HG03095 (cell line): Measurements from ENCODE around the gene OAS2.
A peak's percentile ranks its signal among the peaks of the same experiment; 100 is the strongest.

Experiments used
- ATAC-seq: cut with Tn5 transposase; IDR thresholded peaks from one replicate; pipeline ENCODE4 v1.9.1; 2021; ENCODE audit warnings: moderate library complexity; ENCODE audit not compliant: unreplicated experiment

Gene OAS2, protein sequence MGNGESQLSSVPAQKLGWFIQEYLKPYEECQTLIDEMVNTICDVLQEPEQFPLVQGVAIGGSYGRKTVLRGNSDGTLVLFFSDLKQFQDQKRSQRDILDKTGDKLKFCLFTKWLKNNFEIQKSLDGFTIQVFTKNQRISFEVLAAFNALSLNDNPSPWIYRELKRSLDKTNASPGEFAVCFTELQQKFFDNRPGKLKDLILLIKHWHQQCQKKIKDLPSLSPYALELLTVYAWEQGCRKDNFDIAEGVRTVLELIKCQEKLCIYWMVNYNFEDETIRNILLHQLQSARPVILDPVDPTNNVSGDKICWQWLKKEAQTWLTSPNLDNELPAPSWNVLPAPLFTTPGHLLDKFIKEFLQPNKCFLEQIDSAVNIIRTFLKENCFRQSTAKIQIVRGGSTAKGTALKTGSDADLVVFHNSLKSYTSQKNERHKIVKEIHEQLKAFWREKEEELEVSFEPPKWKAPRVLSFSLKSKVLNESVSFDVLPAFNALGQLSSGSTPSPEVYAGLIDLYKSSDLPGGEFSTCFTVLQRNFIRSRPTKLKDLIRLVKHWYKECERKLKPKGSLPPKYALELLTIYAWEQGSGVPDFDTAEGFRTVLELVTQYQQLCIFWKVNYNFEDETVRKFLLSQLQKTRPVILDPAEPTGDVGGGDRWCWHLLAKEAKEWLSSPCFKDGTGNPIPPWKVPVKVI

DNA sequence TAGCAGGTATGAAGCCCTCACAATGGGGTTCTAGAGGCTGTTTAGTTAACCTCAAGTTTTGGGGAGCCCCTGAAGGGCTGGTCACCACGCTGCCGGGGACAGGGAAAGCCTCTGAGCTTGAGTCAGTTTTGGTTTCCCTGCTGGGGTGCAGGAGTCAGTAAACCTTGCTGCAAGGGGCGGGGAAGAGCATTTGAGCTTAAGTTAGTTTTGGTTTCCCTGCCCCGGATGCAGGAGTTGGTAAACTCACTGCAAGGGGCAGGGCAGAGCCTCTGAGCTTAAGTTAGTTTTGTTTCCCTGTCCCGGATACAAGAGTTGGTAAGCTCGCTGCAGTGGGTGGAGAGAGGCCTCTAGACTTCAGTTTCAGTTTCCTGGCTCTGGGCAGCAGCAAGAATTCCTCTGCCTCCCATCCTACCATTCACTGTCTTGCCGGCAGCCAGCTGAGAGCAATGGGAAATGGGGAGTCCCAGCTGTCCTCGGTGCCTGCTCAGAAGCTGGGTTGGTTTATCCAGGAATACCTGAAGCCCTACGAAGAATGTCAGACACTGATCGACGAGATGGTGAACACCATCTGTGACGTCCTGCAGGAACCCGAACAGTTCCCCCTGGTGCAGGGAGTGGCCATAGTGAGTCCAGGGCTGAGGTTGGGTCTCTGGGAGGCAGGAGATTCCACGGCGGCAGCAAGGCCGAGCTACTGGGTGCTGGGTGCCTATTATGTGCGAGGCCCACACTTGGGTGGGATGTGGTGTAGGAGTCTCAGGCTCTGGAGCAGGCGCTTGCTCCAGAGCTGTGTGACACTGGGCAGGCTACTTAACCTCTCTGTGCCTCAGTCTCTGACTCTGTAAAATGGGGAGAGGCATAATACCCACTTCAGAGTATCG lies at the start of gene OAS2:
OAS2 (plus strand) TSS at position 357 of the 878 bp plus-strand sequence; CDS start at position 447, 90 bp downstream.
- peak; percentile 84 for ATAC-seq

- ATAC-seq = no peak
These were observed 49.3 kb upstream of the OAS2 start for GRCh38 chr12:112928978-112929377.

- no peak for ATAC-seq
These were observed 48.6 kb upstream of the OAS2 start for GRCh38 chr12:112929715-112930114.

- no peak for ATAC-seq
These were observed 48.0 kb upstream of the OAS2 start for GRCh38 chr12:112930350-112930749.

DNA sequence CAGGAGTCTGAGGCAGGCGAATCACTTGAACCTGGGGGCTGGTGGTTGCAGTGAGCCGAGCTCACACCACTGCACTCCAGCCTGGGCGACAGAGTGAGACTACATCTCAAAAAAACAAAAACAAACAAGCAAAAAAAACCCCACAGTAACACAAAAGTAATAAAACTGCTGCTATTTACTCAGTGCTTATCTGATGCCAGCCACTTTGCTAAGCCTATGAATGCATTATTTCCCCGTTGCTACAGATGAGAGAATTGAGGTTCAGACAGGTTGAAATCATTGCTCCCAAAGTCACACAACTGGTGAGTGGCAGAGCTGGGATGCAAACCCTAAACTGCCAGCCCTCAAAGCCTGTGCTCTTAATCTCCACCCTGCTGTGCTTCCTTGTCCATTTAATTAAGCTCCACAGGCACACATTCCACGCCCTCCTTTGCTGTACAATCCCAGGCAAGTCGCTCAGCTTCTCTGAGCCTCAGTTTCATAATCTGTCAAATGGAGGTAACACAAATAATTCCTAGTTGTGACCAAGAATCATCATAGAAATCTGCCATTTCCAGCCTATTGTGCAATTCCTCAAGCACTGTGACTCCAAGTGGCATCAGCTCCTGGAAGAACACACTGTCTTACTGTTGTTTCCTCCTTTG lies 45.7 kb upstream of the OAS2 start:
- ATAC-seq = no peak

- ATAC-seq = no peak
These were observed 45.2 kb upstream of the OAS2 start for GRCh38 chr12:112933129-112933505.

- no peak for ATAC-seq
These were observed 42.1 kb upstream of the OAS2 start for GRCh38 chr12:112936264-112936663.

GRCh38 chr12:112936927-112937326 lies 41.4 kb upstream of the OAS2 start:
- ATAC-seq = no peak

- ATAC-seq = peak; percentile 47
These were observed 40.3 kb upstream of the OAS2 start, which contains the start of gene OAS3 for GRCh38 chr12:112937741-112938719. TSS of gene OAS3 (plus strand) at chr12:112938474. CDS start at chr12:112938531, 57 bp downstream.

- ATAC-seq = no peak
These were observed 39.6 kb upstream of the OAS2 start for GRCh38 chr12:112938751-112939150.

- peak; percentile 65 for ATAC-seq
These were observed 38.4 kb upstream of the OAS2 start for GRCh38 chr12:112939761-112940381.

DNA sequence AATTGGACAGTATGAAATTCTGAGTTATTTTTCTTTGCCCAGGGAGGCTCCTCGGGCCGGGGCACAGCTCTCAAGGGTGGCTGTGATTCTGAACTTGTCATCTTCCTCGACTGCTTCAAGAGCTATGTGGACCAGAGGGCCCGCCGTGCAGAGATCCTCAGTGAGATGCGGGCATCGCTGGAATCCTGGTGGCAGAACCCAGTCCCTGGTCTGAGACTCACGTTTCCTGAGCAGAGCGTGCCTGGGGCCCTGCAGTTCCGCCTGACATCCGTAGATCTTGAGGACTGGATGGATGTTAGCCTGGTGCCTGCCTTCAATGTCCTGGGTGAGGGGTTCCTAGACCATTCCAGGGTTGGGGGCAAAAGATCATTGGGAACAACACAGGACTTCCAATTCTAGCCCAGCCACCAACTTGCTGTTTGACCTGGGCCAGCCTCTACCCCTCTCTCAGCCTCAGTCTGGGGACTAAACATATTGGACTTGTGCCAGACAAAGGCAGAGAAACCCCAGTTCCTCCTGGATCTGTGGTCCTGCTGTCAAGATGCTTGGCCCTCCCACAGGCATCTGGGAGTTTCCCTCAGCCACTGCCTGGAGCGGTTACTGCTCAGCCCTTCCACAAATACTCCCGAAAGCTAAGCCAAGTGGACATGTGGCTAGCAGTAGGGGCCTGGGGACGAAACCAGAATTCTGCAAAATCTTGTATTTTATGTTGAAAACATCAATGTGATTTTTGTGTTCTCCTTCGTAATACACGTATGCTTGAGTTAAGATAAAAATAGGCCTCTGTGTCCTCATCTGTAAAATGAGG lies 36.6 kb upstream of the OAS2 start:
- ATAC-seq = no peak

DNA sequence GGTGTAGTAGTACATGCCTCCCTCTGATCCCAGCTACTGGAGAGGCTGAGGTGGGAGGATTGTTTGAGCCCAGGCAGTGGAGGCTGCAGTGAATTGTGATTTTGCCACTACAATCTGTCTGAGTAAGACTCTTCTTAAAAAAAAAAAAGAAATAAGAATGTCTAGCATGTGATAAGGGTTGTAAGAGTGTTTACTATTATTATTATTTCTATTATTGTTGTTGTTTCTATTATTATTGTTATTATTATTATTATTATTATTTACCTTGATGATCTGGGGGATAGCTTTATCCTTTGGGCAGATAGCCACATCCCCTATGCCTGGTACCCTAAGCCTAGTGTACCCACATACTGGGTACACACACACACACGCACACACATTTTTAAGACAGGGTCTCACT lies 35.7 kb upstream of the OAS2 start:
- no peak for ATAC-seq

DNA sequence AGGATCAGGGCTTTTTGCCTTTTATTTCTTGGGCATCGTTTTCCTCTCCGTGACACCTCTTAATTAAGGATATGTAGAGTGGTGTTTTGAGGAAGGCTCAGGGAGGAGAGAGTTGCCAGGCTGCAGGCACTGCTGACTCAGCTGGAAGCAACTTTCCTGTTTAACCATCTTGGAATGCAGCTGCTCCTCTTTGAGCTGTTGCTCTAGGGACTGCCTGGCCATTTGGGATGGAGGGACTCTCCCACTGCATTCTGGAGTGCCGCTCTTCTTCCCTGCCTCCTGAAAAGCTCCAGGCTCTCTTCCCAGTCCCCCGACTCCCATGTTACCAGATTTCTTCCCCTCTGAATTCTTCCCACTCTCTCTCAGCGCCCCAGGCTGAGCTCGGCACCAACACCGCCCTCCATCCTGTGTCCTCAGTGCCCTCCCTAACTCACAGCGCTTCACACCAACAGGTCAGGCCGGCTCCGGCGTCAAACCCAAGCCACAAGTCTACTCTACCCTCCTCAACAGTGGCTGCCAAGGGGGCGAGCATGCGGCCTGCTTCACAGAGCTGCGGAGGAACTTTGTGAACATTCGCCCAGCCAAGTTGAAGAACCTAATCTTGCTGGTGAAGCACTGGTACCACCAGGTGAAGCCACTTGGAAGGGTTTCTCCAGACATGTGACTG lies 34.2 kb upstream of the OAS2 start:
- no peak for ATAC-seq

DNA sequence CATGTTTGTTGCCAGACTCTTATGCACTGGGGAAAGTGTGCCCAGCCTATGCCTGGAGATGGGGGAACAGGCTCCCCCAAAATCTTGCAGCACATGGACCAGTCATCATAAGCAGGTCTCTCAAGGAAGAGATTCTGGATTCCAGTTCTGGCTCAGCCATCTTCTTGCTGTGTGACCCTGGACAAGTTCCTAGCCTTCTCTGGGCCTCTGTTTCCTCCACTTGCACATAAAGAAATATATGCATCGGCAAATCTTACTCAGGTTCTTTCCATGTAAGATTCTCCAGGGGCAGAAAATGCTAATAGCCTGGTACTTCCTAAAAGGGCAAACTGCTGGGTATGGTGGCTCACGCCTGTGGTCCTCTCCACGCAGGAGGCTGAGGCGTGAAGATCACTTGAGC lies 32.8 kb upstream of the OAS2 start:
- no peak for ATAC-seq

GRCh38 chr12:112946236-112947000 lies 31.9 kb upstream of the OAS2 start:
- ATAC-seq = no peak

GRCh38 chr12:112947314-112947713 lies 31.0 kb upstream of the OAS2 start:
- no peak for ATAC-seq
